Measurements from ENCODE around the gene UBAC2. TPM values are rescaled to one million over a fixed set of nuclear protein-coding genes. Genes with fewer than 3 reads are reported as not detected.

UBAC2 gene
- total and polyA plus RNA-seq, 2 of the 4 experiments (the other 2 are of a cell fraction): 20.8 to 36.3 TPM

DNA sequence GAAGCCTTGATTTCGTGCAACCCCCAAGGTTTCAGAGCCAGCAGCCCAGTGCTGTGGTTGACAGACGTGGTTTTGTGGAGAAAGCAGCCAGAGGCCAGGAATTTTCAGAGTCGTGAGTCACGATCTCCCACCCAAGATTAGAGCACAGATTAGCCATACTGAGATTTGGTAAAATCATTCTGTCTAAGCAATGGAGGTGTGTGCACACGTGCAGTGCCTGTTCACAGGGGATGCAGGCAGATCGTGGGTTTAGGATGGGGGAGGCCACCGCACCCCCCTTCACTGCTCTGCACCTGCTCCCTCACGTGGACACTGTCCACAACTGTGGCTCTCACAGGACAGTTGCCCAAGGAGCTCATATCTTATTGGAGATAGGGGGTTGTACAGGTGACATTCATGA lies 153.2 kb downstream of the UBAC2 start:
- Histone ChIP-seq H2BK20ac (ENCODE audit: low read depth, low read length) (no peak overlapping the region), H3K18ac (ENCODE audit: low read depth, low read length) (no peak overlapping the region), H2AK9ac (replicated peaks; ENCODE audit: low read depth, low read length, poor library complexity) (no peak overlapping the region), H3K79me1 (ENCODE audit: low read depth in 1 of 2, low read length in 2 of 2) (peaks cover 0 to 19% of the 10 kb centered on the region in 2 experiments; a peak in 2 of 4 replicates), H2BK15ac (ENCODE audit: low read depth, low read length) (no peak overlapping the region), H3K56ac (ENCODE audit: extremely low read depth, insufficient read depth, low read length) (no peak overlapping the region), H3K9me1 (ENCODE audit: insufficient read depth, low read length) (peaks cover 24% of the 10 kb centered on the region), H2BK5ac (ENCODE audit: low read depth, low read length, poor library complexity, severe bottlenecking) (no peak overlapping the region), H4K8ac (ENCODE audit: low read depth in 2 of 2, low read length in 2 of 2) (no peak overlapping the region), H4K91ac (ENCODE audit: insufficient read depth, low read depth, low read length) (no peak overlapping the region), H4K5ac (ENCODE audit: low read depth, low read length) (no peak overlapping the region), H2BK120ac (ENCODE audit: low read depth, low read length) (no peak overlapping the region), H3K9me3 (ENCODE audit: control insufficient read depth, insufficient read depth, low read length) (no peaks in the 10 kb centered on the region), H3K4ac (ENCODE audit: low read depth, low read length) (no peak overlapping the region), H3K9ac (ENCODE audit: low read depth, low read length) (no peak overlapping the region), H3K27me3 (ENCODE audit: control insufficient read depth, insufficient read depth, low read length) (no peaks in the 10 kb centered on the region), H3K14ac (replicated peaks; ENCODE audit: low read depth, low read length) (no peak overlapping the region), H3K36me3 (ENCODE audit: control insufficient read depth, insufficient read depth, low read length) (peaks cover 7% of the 10 kb centered on the region), H3K4me3 (ENCODE audit: insufficient read depth, low read depth, low read length) (no peak overlapping the region), H2AFZ (replicated peaks; ENCODE audit: low read length, poor library complexity) (no peak overlapping the region), H4K20me1 (ENCODE audit: insufficient read depth, low read length) (peaks cover 36% of the 10 kb centered on the region), H3K4me1 (ENCODE audit: control insufficient read depth, insufficient read depth, low read length) (peaks cover 16% of the 10 kb centered on the region), H3K23ac (ENCODE audit: low read depth, low read length) (no peak overlapping the region), H2AK5ac (ENCODE audit: low read depth, low read length) (no peak overlapping the region; the same call in 1 of the 2 replicates), H3K27ac (ENCODE audit: insufficient read depth, low read length) (no peak overlapping the region), H3K4me2 (ENCODE audit: low read depth, low read length) (no peak overlapping the region)
- BruUV-seq (replicated peaks): no TSS peak
- dilution Hi-C loops (cut with HindIII; ENCODE audit: low sequenced_read_pairs, unreplicated experiment) (no loop called here), intact Hi-C loops (cut with micrococcal nuclease) (no loop called here), in situ Hi-C loops (cut with MboI; ENCODE audit: low sequenced_read_pairs) (no loop called here)
- ATAC-seq (ENCODE audit: low read depth): no peak
- peak; percentile 46 for DNase-seq
- no CpG with 5 or more reads among the region's 8 CpGs for WGBS, 2 experiments (ENCODE audit: extremely low coverage in 2 of 2, insufficient read length in 1 of 2)
- TF ChIP-seq RFX5 (IDR thresholded peaks at IDR 0.05; ENCODE audit: low read depth, low read length) (no peak), CEBPB (IDR thresholded peaks at IDR 0.05; ENCODE audit: low read depth, low read length) (no peak), RCOR1 (IDR thresholded peaks at IDR 0.05; ENCODE audit: insufficient replicate concordance, low read length) (no peak), MXI1 (IDR thresholded peaks at IDR 0.05; ENCODE audit: borderline replicate concordance, low read depth, low read length) (no peak), BHLHE40 (IDR thresholded peaks at IDR 0.05; ENCODE audit: low read depth, low read length) (peak; percentile 65), FOS (IDR thresholded peaks at IDR 0.05; ENCODE audit: low read depth, low read length) (peak; percentile 19; the same call in 1 of the 2 replicates), CHD1 (IDR thresholded peaks at IDR 0.05; ENCODE audit: low read depth, low read length) (no peak)
- ChIA-PET POLR2A (ENCODE audit: unreplicated experiment) (no interaction called here), CTCF (no interaction called here)

Measured in IMR-90 (cell line).